Sigmoid colon (tissue), 7 donors: ENCODE data around the gene NMUR1. TPM values are rescaled to one million over a fixed set of nuclear protein-coding genes. Genes with fewer than 3 reads are reported as not detected.
A peak's percentile ranks its signal among the peaks of the same experiment; 100 is the strongest.

Experiments
- DNase-seq: peaks from one replicate; pipeline ENCODE4 v3.0.0-alpha.2; 2019
- H3K27ac ChIP-seq, 4 donors: fragments of 200-600 bp; sonication (generic); one replicate each; pipeline ENCODE4 v1.5.1; 2016 to 2019; ENCODE audit warnings: mild to moderate bottlenecking in 1 of 4
- H3K27me3 ChIP-seq, 3 donors: fragments of 200-600 bp; sonication (generic); one replicate each; pipeline ENCODE4 v1.5.1; 2019; ENCODE audit warnings: mild to moderate bottlenecking in 1 of 3
- H3K36me3 ChIP-seq, 4 donors: fragments of 200-600 bp; sonication (generic); one replicate each; pipeline ENCODE4 v1.5.1; 2016 to 2019
- H3K4me1 ChIP-seq, 4 donors: fragments of 200-600 bp; sonication (generic); one replicate each; pipeline ENCODE4 v1.5.1; 2017 to 2019
- H3K4me3 ChIP-seq, 4 donors: fragments of 200-600 bp; sonication (generic); one replicate each; pipeline ENCODE4 v1.5.1; 2017 to 2019; ENCODE audit warnings: mild to moderate bottlenecking in 2 of 4, moderate library complexity in 1 of 4
- H3K9me3 ChIP-seq, 4 donors: fragments of 200-600 bp in 3 of 4; sonication (generic) in 3 of 4; one replicate each; pipeline versions ENCODE4 v1.5.1 to v1.6.1; 2013 to 2019
- CTCF ChIP-seq, 4 experiments: fragments of 450-650 bp in 3 of 4; fragments of 200-600 bp in 1 of 4; IDR thresholded peaks; one replicate each; pipeline ENCODE4 v1.5.1; 2016 to 2019; ENCODE audit warnings: antibody characterized with exemption in 4 of 4, mild to moderate bottlenecking in 3 of 4, moderate library complexity in 2 of 4
- EP300 ChIP-seq, 4 donors: sonication (generic); formaldehyde crosslinking; IDR thresholded peaks; one replicate each; pipeline ENCODE4 v1.6.1; 2017; ENCODE audit warnings: antibody characterized with exemption in 4 of 4
- POLR2A ChIP-seq, 2 donors: fragments of 450-650 bp; IDR thresholded peaks; one replicate each; pipeline ENCODE4 v1.6.1; 2016; ENCODE audit warnings: antibody characterized with exemption in 2 of 2, mild to moderate bottlenecking in 2 of 2, moderate library complexity in 2 of 2
- POLR2AphosphoS5 ChIP-seq, 4 donors: sonication (generic); formaldehyde crosslinking; IDR thresholded peaks; one replicate each; pipeline ENCODE4 v1.6.1; 2017; ENCODE audit warnings: antibody characterized with exemption in 4 of 4
- WGBS, 2 donors: extraction: QIAGEN DNeasy Blood & Tissue Kit; methylation state at CpG; one replicate each; pipeline ENCODE4 v1.1.7; 2013; 5-methylcytosine and 5-hydroxymethylcytosine counted together
- intact Hi-C: fragments of 100-400 bp; cut with DNase I; formaldehyde crosslinking; loops from one replicate; pipeline ENCODE4 v1.15.1; 2023
- polyA plus RNA-seq, 3 donors: library from polyadenylated mRNA; stranded (reverse); fragments of 200-250 nt; gene quantifications; one replicate each; pipeline ENCODE4 v1.2.3, GENCODE V29; 2013
- total RNA-seq, 4 donors: library from RNA; depleted of rRNA; stranded (reverse); fragments of >200 nt; gene quantifications; one replicate each; pipeline ENCODE4 v1.1.0, GENCODE V29; 2016
- donor health status: healthy with polysubstance abuse.
- donor health status: Bipolar disorder and iron deficiency.
- donor health status: healthy.

The NMUR1 gene
- total and polyA plus RNA-seq, 7 donors, result 0.14 to 0.36 (median 0.23) TPM; not detected in 2

- Histone ChIP-seq H3K9me3 (no peaks in the 10 kb centered on the region), H3K36me3 (no peaks in the 10 kb centered on the region), H3K27ac (no peak overlapping the region), H3K4me1 (peaks cover 0 to 11% (median 8%) of the 10 kb centered on the region in 4 donors), H3K27me3 (peaks cover 6 to 14% (median 6%) of the 10 kb centered on the region in 3 donors), H3K4me3 (no peak overlapping the region)
- intact Hi-C loops, result no loop called here
- DNase-seq, result peak; percentile 38
- TF ChIP-seq EP300 (IDR thresholded peaks at IDR 0.05) (no peak), POLR2AphosphoS5 (IDR thresholded peaks at IDR 0.05) (no peak), CTCF (IDR thresholded peaks at IDR 0.05) (no peak), POLR2A (IDR thresholded peaks at IDR 0.05) (no peak)
- 83 to 89% methylated on average over 16 of the region's 16 CpGs for WGBS, 2 donors
Observed at GRCh38 chr2:231531883-231532755, 1.9 kb upstream of the NMUR1 start.

GRCh38 chr2:231531466-231531865 lies 1.2 kb upstream of the NMUR1 start:
- DNase-seq, result no peak
- TF ChIP-seq EP300 (IDR thresholded peaks at IDR 0.05), result no peak
- no peak for TF ChIP-seq POLR2AphosphoS5 (IDR thresholded peaks at IDR 0.05)
- no peak for TF ChIP-seq POLR2A (IDR thresholded peaks at IDR 0.05)
- no peak for TF ChIP-seq CTCF (IDR thresholded peaks at IDR 0.05)

GRCh38 chr2:231528636-231529030 lies 1.6 kb downstream of the NMUR1 start:
- TF ChIP-seq EP300 (IDR thresholded peaks at IDR 0.05) (no peak), POLR2AphosphoS5 (IDR thresholded peaks at IDR 0.05) (no peak), CTCF (IDR thresholded peaks at IDR 0.05) (no peak), POLR2A (IDR thresholded peaks at IDR 0.05) (no peak)
- Histone ChIP-seq H3K4me1 (peaks cover 0 to 11% (median 8%) of the 10 kb centered on the region in 4 donors), H3K27ac (no peak overlapping the region), H3K4me3 (no peak overlapping the region), H3K27me3 (peaks cover 6 to 14% (median 6%) of the 10 kb centered on the region in 3 donors), H3K36me3 (no peaks in the 10 kb centered on the region), H3K9me3 (no peaks in the 10 kb centered on the region)
- 92 to 95% methylated on average over 9 of the region's 9 CpGs for WGBS, 2 donors
- DNase-seq, result peak; percentile 64
- intact Hi-C loops, result no loop called here

More at GRCh38 chr2:231531466-231531865, 1.2 kb upstream of the NMUR1 start:
- H3K36me3 ChIP-seq, result no peaks in the 10 kb centered on the region
- peaks cover 0 to 11% (median 8%) of the 10 kb centered on the region in 4 donors for H3K4me1 ChIP-seq
- intact Hi-C loops, result no loop called here
- no peak overlapping the region for H3K4me3 ChIP-seq
- WGBS, 2 donors, result 86 to 89% methylated on average over 6 of the region's 6 CpGs
- peaks cover 6 to 14% (median 6%) of the 10 kb centered on the region in 3 donors for H3K27me3 ChIP-seq
- no peaks in the 10 kb centered on the region for H3K9me3 ChIP-seq
- H3K27ac ChIP-seq, result no peak overlapping the region

- no peaks in the 10 kb centered on the region for H3K36me3 ChIP-seq
- 89 to 91% methylated on average over 30 of the region's 30 CpGs for WGBS, 2 donors
Observed at GRCh38 chr2:231527955-231528635, 2.1 kb downstream of the NMUR1 start.

More at GRCh38 chr2:231527955-231528635, 2.1 kb downstream of the NMUR1 start:
- intact Hi-C loops, result no loop called here
- peak; percentile 51 for DNase-seq
- Histone ChIP-seq H3K4me3 (no peak overlapping the region), H3K4me1 (peaks cover 0 to 11% (median 8%) of the 10 kb centered on the region in 4 donors), H3K9me3 (no peaks in the 10 kb centered on the region), H3K27me3 (peaks cover 6 to 14% (median 6%) of the 10 kb centered on the region in 3 donors), H3K27ac (no peak overlapping the region)
- TF ChIP-seq CTCF (IDR thresholded peaks at IDR 0.05) (no peak), EP300 (IDR thresholded peaks at IDR 0.05) (no peak), POLR2A (IDR thresholded peaks at IDR 0.05) (no peak), POLR2AphosphoS5 (IDR thresholded peaks at IDR 0.05) (no peak)
